HG03469 (cell line): Measurements from ENCODE around the gene CDK6.

Source experiments
- ATAC-seq: cut with Tn5 transposase; IDR thresholded peaks from one replicate; pipeline ENCODE4 v1.9.1; 2021; ENCODE audit warnings: mild to moderate bottlenecking, moderate library complexity, moderate number of reproducible peaks; ENCODE audit not compliant: unreplicated experiment

The CDK6 gene

DNA sequence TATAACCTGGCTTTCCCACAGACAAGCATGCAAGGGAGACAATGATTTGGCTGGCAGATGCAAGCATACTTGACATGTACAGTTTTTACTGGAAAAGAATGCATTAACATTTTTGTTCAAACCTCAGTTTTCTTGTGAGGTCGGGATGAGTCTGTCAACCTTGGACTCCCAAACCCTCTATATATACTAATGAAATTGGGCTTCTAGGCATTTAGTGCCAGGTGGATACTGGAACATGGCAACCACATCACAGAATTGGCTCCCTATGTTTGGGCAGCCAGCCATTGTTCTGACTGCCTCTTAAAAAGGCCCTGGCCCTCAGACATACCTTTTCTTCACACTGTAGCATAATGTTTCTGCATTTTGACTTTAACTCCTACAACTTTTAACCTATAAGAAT lies 39.1 kb downstream of the CDK6 start:
- ATAC-seq: no peak

DNA sequence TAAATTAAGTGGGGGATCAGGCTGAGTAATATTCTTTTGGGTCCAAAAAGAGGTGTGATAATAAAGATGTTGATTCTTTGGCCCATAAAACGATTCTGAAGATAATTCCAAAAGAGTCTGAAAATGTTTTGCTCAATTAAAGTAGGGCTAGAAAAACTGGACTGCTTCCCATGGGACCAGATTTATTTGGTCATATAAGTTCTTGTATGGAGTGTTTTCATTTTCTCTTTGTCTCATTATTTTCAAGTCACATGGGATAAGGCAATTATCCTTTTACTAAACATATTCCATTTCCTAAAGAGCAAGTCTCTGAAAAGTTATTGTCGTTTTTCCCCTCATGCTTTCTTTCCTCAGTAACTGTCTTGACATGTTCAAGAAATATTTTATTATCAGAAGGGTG lies 41.5 kb downstream of the CDK6 start:
- ATAC-seq: no peak

DNA sequence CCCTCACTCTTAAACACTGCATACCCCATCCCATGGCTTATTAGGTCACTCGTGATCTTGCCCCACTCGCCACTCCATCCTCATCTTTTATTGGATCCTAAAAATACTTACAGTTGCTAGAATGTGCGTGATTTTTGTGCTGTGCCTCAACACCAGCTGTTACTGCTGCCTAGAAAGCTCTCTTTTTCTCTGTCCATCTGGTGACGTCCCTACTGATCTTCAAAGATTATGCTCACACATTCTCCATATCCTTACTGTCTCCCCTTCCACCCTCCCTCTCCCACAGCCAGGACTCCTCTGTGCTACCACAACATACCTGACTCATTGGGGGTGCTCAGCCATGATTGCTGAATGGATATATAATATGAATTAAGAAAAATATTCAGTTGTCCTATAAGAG lies 42.0 kb downstream of the CDK6 start:
- ATAC-seq: no peak

- no peak for ATAC-seq
Measured at GRCh38 chr7:92793656-92794205, 42.6 kb downstream of the CDK6 start.

- no peak for ATAC-seq
Measured at GRCh38 chr7:92790992-92791391, 45.4 kb downstream of the CDK6 start.

DNA sequence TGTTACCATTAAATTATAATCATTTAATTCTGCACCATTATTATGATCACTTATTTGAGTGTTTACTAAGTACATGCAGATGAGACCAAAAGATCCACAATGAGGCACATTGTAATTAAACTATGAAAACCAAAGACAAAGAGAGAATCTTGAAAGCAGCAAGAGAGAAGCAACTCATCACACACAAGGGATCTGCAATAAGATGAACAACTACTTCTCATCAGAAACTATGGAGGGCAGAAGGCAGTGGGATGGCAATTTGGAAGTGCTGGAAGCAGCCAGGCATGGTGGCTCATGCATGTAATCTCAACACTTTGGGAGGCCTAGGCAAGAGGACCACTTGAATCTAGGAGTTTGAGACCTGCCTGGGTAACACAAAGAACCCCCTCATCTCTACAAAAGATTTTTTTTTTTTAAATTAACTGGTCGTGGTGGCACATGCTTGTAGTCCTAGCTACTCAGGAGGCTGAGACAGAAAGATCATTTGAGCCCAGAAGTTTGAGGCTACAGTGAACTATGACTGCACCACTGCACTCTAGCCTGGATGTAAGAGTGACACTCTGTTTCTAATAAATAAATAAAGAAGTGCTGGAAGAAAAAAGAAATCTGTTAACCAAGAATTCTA lies 47.7 kb downstream of the CDK6 start:
- no peak for ATAC-seq

DNA sequence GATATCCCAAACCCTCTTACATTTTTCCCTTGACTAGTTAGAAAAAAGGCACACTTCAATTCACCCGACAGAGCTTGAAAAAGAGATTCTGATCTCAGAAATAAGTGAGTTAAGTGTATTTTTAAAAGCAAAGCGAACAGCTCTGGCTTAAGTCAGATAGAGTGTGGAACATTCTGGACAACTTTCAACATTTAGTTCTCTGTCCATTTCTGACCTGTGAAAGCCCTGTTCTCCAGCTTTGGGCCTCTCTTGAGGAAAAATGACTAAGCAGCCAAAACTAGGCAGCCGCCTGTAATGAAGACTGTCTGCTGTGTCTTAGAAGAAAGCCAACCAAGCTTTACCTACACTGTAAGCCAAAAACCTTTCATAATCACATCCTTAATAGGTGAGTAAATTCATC lies 50.5 kb downstream of the CDK6 start:
- no peak for ATAC-seq

DNA sequence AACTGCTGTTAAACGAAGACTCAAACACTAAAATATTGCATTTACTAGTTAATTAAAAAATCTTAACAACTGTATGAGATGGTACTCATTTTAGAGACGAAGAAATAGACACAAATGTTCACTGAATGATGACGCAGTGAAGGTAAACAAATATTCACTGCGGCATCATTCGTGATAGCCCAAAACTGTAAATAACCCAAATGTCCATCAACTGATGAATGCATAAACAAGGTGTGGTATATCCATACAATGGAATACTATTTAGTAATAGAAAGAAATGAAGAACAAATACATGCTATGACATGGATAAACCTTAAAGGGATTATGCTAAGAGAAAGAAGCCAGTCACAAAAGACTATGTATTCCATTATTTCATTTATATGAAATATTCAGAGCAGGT lies 51.4 kb downstream of the CDK6 start:
- no peak for ATAC-seq

GRCh38 chr7:92783260-92784201 lies 52.8 kb downstream of the CDK6 start:
- no peak for ATAC-seq

- no peak for ATAC-seq
Measured at GRCh38 chr7:92782855-92783254, 53.5 kb downstream of the CDK6 start.

DNA sequence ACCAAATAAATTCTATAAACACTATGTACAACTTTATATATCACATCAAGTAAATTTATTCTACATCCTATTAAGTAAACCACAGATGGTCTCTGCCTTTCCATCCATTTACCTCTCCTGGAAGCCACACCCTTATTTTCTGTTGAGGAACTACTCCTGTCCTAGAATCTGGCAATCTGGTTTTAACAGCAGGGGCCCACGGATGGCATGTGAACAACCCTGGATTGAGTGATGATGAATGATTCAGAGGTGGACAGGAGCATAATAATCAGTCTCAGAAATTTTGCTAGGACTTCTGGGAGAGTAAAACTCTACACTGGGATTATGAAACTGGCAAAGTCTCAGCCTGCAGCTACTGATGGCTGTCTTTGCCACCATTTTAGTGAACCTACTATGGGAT lies 54.1 kb downstream of the CDK6 start:
- no peak for ATAC-seq

- ATAC-seq: no peak
Measured at GRCh38 chr7:92781117-92781720, 55.2 kb downstream of the CDK6 start.

GRCh38 chr7:92778972-92779371 lies 57.4 kb downstream of the CDK6 start:
- ATAC-seq: peak; percentile 47

GRCh38 chr7:92777993-92778392 lies 58.4 kb downstream of the CDK6 start:
- ATAC-seq: no peak

GRCh38 chr7:92773808-92774207 lies 62.6 kb downstream of the CDK6 start:
- no peak for ATAC-seq

DNA sequence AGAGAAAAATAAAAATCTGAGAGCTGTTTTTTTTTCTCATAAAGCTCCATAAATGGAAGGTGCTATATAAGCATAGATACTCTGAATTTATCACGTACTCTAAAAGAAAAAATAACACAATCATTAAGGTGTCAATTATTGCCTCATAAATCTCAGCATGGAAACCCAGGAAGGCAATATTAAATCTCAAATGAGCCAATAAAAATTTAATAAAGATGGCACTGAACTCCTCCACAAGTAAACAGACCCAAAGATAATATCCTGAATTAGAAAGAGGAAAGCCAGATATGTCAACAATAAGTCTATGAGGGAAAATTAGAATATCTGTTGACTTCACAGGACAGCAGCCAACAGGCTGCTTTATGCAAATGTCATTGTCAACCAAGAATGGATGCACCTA lies 66.5 kb downstream of the CDK6 start:
- ATAC-seq: no peak

GRCh38 chr7:92769394-92769699 lies 67.0 kb downstream of the CDK6 start:
- no peak for ATAC-seq

DNA sequence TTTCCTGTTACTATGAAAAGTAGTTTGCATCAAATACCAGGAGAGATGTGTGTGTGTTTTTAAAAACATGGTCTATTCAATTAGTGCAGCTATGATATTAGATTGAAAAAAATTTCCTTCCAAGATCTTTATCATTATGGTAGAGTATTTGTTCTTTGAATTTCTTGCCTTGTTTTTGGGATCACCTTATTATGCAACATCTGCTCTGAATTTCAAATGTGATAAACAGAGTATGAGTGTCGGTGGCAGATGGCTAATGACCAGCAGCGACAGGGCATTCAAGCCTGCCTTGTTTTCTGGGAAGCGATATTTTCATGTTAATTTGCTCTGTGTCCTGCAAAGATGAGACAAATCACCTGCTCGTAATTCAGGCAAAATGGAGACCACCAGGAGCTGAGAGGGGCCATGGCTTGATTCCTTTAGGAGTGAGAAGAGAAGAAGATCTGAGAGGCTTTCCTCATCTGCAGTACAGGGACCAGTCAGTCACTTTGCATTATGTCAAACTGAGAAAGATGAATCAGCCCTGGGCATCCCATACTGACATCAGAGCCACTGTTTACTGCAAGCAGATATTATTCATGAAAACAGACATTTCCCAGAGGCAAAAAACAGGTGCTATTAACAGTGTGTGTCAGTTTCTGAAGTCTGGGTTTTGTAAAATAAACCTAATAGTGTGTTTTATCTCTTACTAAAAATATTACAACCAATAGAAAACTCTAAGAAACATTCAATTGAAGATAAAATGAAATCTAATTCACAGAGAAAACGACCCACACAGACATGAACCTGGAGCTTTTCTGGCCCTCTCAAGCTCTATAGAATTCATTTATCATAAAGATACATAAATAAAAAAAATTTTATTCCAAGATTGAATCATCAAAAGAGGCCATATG lies 67.6 kb downstream of the CDK6 start:
- ATAC-seq: peak; percentile 71

DNA sequence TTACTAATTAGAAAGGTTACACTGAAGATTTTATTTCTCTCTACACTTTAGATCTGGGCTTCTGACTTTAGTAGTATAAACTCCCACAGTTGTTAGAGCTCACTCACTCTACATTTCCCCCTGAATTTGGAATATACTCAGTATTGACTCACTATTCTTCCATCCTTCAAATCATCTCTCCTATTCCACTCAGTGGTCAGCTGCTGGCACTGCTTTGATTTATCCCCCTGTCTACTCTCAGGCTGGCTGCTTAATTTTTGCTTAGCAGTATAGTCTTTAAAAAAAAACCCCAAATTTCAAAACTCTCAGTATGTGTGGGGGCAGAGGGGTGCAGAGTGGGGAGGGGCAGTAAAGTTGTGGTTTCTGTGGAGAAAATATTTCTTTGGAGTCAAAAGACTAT lies 68.9 kb downstream of the CDK6 start:
- ATAC-seq: no peak

- no peak for ATAC-seq
Measured at GRCh38 chr7:92766461-92767003, 69.8 kb downstream of the CDK6 start.

DNA sequence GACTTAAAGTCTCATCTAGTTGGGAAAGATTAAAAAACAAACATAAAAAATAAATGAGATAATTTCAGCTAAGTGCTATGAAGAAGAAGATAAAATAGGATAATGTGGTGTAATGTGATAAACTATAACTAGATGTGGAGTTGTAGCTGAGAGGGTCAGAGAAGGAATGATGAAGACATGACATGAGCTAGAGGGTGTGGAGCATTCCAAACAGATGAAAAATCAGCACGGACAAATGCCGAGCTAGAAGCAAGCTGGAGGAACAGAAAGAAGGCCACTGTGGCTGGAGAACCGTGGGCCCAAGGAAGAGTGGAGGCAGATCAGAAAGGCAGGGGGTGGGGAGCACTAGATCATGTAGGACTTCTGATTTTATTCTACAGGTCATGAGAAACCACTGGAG lies 70.6 kb downstream of the CDK6 start:
- ATAC-seq: no peak
